ENCODE results near the gene LYSMD1.
A peak's percentile ranks its signal among the peaks of the same experiment; 100 is the strongest.
"Not testable (repeated sequence)": the region's sequence is repeated elsewhere in the genome, so short reads cannot be mapped to it uniquely, and the experiment has no call there.

LYSMD1 gene

DNA sequence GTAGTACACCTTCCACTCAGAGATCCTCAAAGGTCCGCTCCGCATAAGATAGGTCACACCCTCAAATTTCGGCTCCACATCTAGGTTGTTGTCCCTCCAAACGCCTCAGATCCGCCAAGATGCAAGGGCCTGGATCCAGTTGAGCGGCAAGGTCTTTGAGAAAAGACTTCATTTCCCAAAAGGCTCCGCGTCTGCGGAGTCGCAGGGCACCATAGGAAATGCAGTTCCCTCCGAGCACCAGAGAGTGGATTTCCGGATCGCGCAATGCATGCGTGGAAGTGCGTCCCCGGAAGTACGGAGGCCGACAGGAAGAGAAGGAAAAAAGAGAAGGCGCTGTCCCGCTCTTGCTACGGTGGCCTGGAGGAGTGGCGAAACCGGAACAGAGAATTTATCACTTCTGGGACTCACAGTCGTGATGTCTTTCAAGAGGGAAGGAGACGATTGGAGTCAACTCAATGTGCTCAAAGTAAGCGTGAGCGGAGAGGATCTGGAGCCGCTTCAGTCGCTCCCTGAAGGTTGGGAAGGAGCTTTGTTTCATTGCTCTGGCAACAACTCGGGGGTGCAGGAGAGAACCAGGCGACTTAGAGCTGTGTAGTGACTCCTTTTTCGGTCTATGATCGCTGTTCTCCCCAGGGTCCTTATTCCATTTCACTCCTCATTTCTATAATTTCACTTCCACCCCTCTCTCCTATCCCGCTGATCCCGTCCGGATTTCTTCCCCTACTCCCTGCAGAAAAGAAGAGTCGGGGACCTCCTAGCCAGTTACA is at the start of gene LYSMD1, which contains the start of gene SCNM1:
LYSMD1 (minus strand) TSS at position 165 of the 767 bp plus-strand sequence. CDS start 644 bp downstream, outside the sequence.
SCNM1 (plus strand) TSS at position 407 of the 767 bp plus-strand sequence; CDS start at position 416, 9 bp downstream.
- peak; percentile 92 for DNase-seq

DNA sequence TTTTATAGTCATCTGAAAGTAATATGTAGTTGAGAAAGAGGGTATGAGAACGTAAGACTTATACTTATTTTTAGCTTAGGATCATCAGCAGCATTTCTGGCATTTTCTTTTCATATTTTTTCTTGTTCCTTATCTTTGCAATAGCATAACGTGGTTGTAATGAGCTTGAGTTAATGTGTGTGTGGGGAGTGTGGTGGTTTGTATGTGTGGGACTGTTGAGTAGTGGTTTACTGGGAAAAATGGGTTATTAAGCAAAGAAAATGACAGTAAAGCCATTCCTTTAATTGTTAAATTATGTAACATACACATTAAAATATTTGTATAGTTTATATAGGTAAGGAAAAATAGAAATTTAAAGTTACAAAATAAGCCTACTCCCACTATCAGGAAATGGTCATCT is 47.9 kb upstream of the LYSMD1 start:
- no peak for DNase-seq

GRCh38 chr1:151211972-151212705 is 46.4 kb upstream of the LYSMD1 start:
- no peak for DNase-seq

- no peak for DNase-seq
These were observed 45.1 kb upstream of the LYSMD1 start for GRCh38 chr1:151210830-151211229.

GRCh38 chr1:151205381-151205965 is 39.8 kb upstream of the LYSMD1 start:
- DNase-seq: not testable (repeated sequence)

- DNase-seq: peak; percentile 7
These were observed 34.3 kb upstream of the LYSMD1 start for GRCh38 chr1:151199873-151200581.

- DNase-seq: peak; percentile 99
These were observed 32.8 kb upstream of the LYSMD1 start, which contains the start of gene PIP5K1A for GRCh38 chr1:151198254-151199127. PIP5K1A (plus strand) TSS chr1:151198552; CDS start chr1:151198997, 445 bp downstream.

DNA sequence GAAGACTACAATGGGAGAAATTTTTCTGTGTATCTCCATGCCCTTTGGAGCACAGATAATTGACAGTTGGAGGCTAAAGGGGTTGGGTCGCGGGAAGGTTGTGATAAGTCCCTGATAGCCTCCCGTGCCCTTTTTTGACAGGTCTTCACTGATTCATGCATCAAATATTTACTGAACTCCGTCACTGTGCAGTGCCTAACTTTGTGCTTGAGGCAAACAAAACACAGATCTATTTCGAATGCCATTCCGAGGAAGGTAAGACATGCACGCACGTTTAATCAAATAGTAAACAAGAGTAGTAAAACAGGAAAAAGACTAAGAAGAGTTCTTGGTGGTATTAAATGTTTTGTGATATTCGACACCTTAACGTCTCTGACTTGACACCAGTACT is 32.2 kb upstream of the LYSMD1 start:
- DNase-seq: no peak

- peak; percentile 23 for DNase-seq
These were observed 30.6 kb upstream of the LYSMD1 start for GRCh38 chr1:151196292-151196800.

GRCh38 chr1:151194894-151195594 is 29.3 kb upstream of the LYSMD1 start:
- not testable (repeated sequence) for DNase-seq

DNA sequence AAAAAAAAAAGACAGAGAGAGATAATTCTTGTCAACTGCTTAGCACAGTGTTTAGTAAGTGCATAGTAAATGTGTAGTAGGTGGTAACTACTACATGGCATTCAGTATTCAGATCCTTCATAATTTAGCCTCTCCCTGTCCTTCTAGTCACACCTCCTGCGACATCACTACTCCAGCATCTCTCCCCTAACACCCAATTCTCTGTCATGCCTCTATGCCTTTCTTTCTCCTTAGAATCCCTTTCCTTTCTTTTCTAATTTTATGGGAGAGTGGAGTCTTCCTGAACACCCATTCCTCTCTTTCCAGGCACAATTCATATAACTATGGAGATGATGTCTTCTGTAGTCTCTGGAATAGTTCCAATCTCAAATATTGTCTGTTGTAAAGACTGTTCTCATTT is 28.2 kb upstream of the LYSMD1 start:
- DNase-seq: no peak

GRCh38 chr1:151193304-151193703 is 27.6 kb upstream of the LYSMD1 start:
- DNase-seq: no peak

DNA sequence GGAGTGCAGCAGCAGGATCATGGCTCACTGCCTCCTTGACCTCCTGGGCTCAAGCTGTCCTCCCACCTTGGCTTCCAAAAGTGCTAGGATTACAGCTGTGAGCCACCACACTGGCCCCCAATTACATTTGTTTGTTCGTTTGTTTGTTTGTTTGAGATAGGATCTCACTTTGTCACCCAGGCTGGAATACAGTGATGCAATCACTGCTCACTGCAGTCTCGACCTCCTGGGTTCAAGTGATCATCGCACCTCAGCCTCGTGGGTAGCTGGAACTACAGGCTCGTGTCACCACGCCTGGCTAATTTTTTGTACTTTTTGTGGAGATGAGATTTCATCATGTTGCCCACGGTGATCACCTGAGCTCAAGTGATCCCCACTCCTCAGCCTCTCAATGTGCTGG is 26.3 kb upstream of the LYSMD1 start:
- no peak for DNase-seq

- DNase-seq: peak; percentile 83
These were observed 24.1 kb upstream of the LYSMD1 start, which contains the start of gene VPS72 for GRCh38 chr1:151189637-151190445. VPS72 (minus strand) TSS chr1:151190197; CDS start chr1:151190121, 76 bp downstream.

GRCh38 chr1:151188667-151189066 is 23.0 kb upstream of the LYSMD1 start:
- not testable (repeated sequence) for DNase-seq

DNA sequence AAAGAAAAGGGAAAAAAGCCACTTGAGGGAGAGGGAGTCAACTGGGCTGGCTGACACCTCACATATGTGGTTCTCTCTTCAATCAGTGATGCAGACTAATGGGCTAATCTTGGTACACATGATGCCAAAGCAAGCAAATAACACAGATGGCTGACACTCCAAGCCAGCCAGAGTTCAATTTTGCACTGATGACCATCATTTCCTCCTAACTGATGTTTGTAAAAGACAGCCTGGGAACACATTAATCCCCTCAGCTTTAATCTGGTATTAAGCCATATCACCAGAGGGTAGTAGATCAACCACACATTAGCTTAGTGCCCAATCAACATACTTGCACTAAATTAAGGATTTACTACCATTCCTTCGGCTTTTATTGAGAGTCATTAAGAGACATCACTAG is 21.5 kb upstream of the LYSMD1 start:
- DNase-seq: no peak

DNA sequence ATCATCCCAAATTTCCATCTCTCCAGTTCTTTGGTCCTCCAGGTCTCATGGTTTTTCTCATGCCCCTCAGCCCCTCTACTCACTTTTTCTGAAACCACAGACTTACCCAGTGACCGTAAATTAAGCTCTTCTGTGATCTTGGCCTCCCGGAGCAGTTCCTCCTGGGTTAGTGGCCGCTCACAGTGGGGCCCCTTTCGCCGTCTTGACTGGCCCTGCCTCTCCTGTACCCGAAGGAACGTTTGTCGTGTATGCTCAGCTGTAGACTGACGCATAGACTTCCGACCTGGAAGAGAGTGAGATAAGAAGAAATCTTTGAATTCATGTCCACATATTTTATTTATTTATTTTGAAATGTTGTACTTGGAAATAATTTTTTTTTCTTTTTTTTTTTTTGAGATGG is 18.5 kb upstream of the LYSMD1 start:
- DNase-seq: no peak

- DNase-seq: no peak
These were observed 10.9 kb upstream of the LYSMD1 start for GRCh38 chr1:151176514-151177045.

- no peak for DNase-seq
These were observed 10.2 kb upstream of the LYSMD1 start, which contains the start of gene TMOD4 for GRCh38 chr1:151175863-151176262. TMOD4 (minus strand) TSS chr1:151175981; CDS start chr1:151174875, 1,106 bp downstream.
